K562 (cell line): ENCODE results near the gene EFS. TPM values are rescaled to one million over a fixed set of nuclear protein-coding genes. Genes with fewer than 3 reads are reported as not detected.

Experiments used
- ATAC-seq: fragments of 200-7000 bp; cut with Tn5 transposase; 3 replicates; pipeline ENCODE4 v1.9.1; 2020; ENCODE audit warnings: moderate library complexity
- BruUV-seq: library from RNA; stranded (reverse); fragments of 400-500 nt; replicated peaks from 2 replicates; lab custom pipeline; 2021; lab: Mats Ljungman, UMichigan
- CTCF ChIA-PET: fragments of 300-600 bp; formaldehyde crosslinking; extraction: SDS; loops from one replicate; lab custom pipeline; 2021; ENCODE audit warnings: low intra/inter-chr PET ratio; lab: Yijun Ruan, JAX
- POLR2A ChIA-PET: fragments of 300-600, 350-650 bp; sonication (Branson Sonifier 250); formaldehyde crosslinking; extraction: SDS; loops from one replicate; lab custom pipeline; 2021; ENCODE audit warnings: antibody characterized with exemption, inconsistent platforms; lab: Yijun Ruan, JAX
- DNase-seq, 4 experiments: peaks; one replicate each; pipeline versions ENCODE4 v3.0.0 to v3.0.0-alpha.2; 2011 to 2018; ENCODE audit warnings: low spot score in 3 of 4, mixed read lengths in 3 of 4; ENCODE audit errors: extremely low read depth in 1 of 4
- FAIRE-seq: peaks from 2 replicates; lab custom pipeline; 2011; peaks lifted over from hg19 to GRCh38; lab: Jason Lieb, UNC
- H2AFZ ChIP-seq: 2 replicates; pipeline ENCODE4 v1.6.0; 2011; ENCODE audit warnings: low read depth, low read length, control low read depth, inconsistent platforms
- H3K27ac ChIP-seq: fragments of 200-600 bp; 3 replicates; pipeline ENCODE4 v1.8.0; 2011; ENCODE audit warnings: low read depth, mild to moderate bottlenecking, control low read depth, inconsistent platforms, low read length, moderate library complexity, mixed read lengths; ENCODE audit errors: extremely low read depth
- H3K27me3 ChIP-seq, 2 experiments: fragments of 300-600 bp in 1 of 2; 2 replicates in 1 of 2; 3 replicates in 1 of 2; pipeline versions ENCODE4 v1.6.0 to v1.8.0; 2011; ENCODE audit warnings: inconsistent platforms in 2 of 2, low read length in 2 of 2, mild to moderate bottlenecking in 1 of 2, mixed read lengths in 1 of 2, moderate library complexity in 1 of 2; ENCODE audit not compliant: control insufficient read depth in 2 of 2, insufficient read depth in 2 of 2
- H3K36me3 ChIP-seq: fragments of 300-600 bp; 3 replicates; pipeline ENCODE4 v1.8.0; 2011; ENCODE audit warnings: mild to moderate bottlenecking, low read length, inconsistent platforms; ENCODE audit not compliant: control insufficient read depth, insufficient read depth
- H3K4me1 ChIP-seq, 2 experiments: fragments of 200-600 bp in 1 of 2; replicated peaks in 1 of 2; 2 replicates in 1 of 2; 3 replicates in 1 of 2; pipeline versions ENCODE4 v1.5.1 to v1.8.0; 2011; ENCODE audit warnings: inconsistent platforms in 2 of 2, low read length in 2 of 2, mild to moderate bottlenecking in 1 of 2, mixed read lengths in 1 of 2, moderate library complexity in 1 of 2; ENCODE audit not compliant: control insufficient read depth in 2 of 2, insufficient read depth in 2 of 2
- H3K4me2 ChIP-seq: 2 replicates; pipeline ENCODE4 v1.6.1; 2011; ENCODE audit warnings: low read length, control low read depth, inconsistent platforms, mixed read lengths; ENCODE audit not compliant: insufficient read depth
- H3K4me3 ChIP-seq: fragments of 200-600 bp; sonication (generic), shearing (Covaris generic); 2 replicates; pipeline ENCODE4 v1.5.1; 2016; ENCODE audit warnings: control low read depth, inconsistent platforms
- H3K79me2 ChIP-seq: fragments of 200-600 bp; 3 replicates; pipeline ENCODE4 v1.8.0; 2011; ENCODE audit warnings: low read length, inconsistent platforms; ENCODE audit not compliant: control insufficient read depth, insufficient read depth
- H3K9ac ChIP-seq, 2 experiments: 2 replicates each; pipeline versions ENCODE4 v1.6.0 to v1.6.1; 2011; ENCODE audit warnings: low read depth in 2 of 2, low read length in 2 of 2, control low read depth in 1 of 2, inconsistent platforms in 1 of 2, mild to moderate bottlenecking in 1 of 2, mixed read lengths in 1 of 2; ENCODE audit not compliant: insufficient read depth in 1 of 2
- H3K9me1 ChIP-seq: one replicate; pipeline ENCODE4 v1.6.0; 2011; ENCODE audit warnings: inconsistent platforms, mild to moderate bottlenecking, low read length, moderate library complexity; ENCODE audit not compliant: control insufficient read depth, insufficient read depth
- H3K9me3 ChIP-seq: replicated peaks from 2 replicates; pipeline ENCODE4 v1.5.1; 2011; ENCODE audit warnings: low read depth, low read length, inconsistent platforms; ENCODE audit not compliant: control insufficient read depth, insufficient read depth
- H4K20me1 ChIP-seq: replicated peaks from 2 replicates; pipeline ENCODE4 v1.6.1; 2011; ENCODE audit warnings: low read length, inconsistent platforms, mixed read lengths; ENCODE audit not compliant: control insufficient read depth, insufficient read depth
- SMARCA4 ChIP-seq: fragments of 450-650 bp; IDR thresholded peaks from 2 replicates; pipeline ENCODE4 v1.6.1; 2016
- TFAM ChIP-seq: fragments of 250-450 bp; sonication (Bioruptor Pico); conservative IDR thresholded peaks from 2 replicates; pipeline ENCODE4 v1.5.0; 2021; ENCODE audit warnings: mild to moderate bottlenecking, moderate library complexity
- UBTF ChIP-seq, 2 experiments: IDR thresholded peaks; 2 replicates each; pipeline ENCODE4 v1.6.1; 2012; ENCODE audit warnings: improper control_type of control experiment in 2 of 2, low read depth in 2 of 2, low read length in 2 of 2, borderline replicate concordance in 1 of 2
- XRCC3 ChIP-seq: fragments of 450-650 bp; IDR thresholded peaks from 2 replicates; pipeline ENCODE4 v1.6.1; 2017; ENCODE audit warnings: mild to moderate bottlenecking, moderate library complexity
- WGBS: fragments of 100-300 bp; shearing (Covaris generic); methylation state at CpG from one replicate; pipeline ENCODE4 v1.1.6; 2016; ENCODE audit warnings: low coverage, mixed read lengths; ENCODE audit not compliant: insufficient coverage; ENCODE audit errors: missing lambda C conversion rate; 5-methylcytosine and 5-hydroxymethylcytosine counted together
- in situ Hi-C: fragments of 300-500 bp; cut with MboI; formaldehyde crosslinking; loops from 4 replicates; pipeline ENCODE4 v1.15.0; 2018; ENCODE audit warnings: inconsistent platforms, mixed read lengths
- intact Hi-C: fragments of 100-400 bp; cut with micrococcal nuclease; formaldehyde crosslinking; loops from 2 replicates; pipeline ENCODE4 v1.14.2; 2022
- polyA plus RNA-seq, 8 experiments: library from polyadenylated mRNA; depleted of rRNA in 4 of 8; stranded (reverse) in 5 of 8; unstranded in 3 of 8; fragments of >200 nt; fragmentation: Nextera tagmentation in 2 of 8; fragmentation: Illumina TruSeq in 1 of 8; extraction: Ambion mirVana in 2 of 8; extraction: Trizol in 1 of 8; gene quantifications; 2 replicates each; pipeline versions ENCODE4 v1.2.1 to v1.2.3, GENCODE V29; 2011 to 2014; ENCODE audit warnings: inconsistent platforms in 1 of 8, missing spikeins in 1 of 8
- total RNA-seq, 7 experiments: library from RNA; depleted of rRNA in 6 of 7; stranded (reverse); fragments of >200 nt in 6 of 7; fragmentation: Illumina TruSeq in 2 of 7; extraction: Trizol in 2 of 7; gene quantifications; 2 replicates each; pipeline versions ENCODE4 v1.2.1 to v1.2.3, GENCODE V29; 2011 to 2021; ENCODE audit warnings: low replicate concordance in 1 of 7
- TF ChIP-seq, protein P1 (sequence below): fragments of 250-450 bp; sonication (Bioruptor Pico); IDR thresholded peaks from 2 replicates; pipeline ENCODE4 v1.4.0; 2020; ENCODE audit warnings: borderline replicate concordance

The EFS gene
- total and polyA plus RNA-seq, 9 of the 15 experiments (the other 6 are each of a cell fraction or from before 2014, with no cell fraction given): 0.01 to 0.03 TPM; not detected in 7

DNA sequence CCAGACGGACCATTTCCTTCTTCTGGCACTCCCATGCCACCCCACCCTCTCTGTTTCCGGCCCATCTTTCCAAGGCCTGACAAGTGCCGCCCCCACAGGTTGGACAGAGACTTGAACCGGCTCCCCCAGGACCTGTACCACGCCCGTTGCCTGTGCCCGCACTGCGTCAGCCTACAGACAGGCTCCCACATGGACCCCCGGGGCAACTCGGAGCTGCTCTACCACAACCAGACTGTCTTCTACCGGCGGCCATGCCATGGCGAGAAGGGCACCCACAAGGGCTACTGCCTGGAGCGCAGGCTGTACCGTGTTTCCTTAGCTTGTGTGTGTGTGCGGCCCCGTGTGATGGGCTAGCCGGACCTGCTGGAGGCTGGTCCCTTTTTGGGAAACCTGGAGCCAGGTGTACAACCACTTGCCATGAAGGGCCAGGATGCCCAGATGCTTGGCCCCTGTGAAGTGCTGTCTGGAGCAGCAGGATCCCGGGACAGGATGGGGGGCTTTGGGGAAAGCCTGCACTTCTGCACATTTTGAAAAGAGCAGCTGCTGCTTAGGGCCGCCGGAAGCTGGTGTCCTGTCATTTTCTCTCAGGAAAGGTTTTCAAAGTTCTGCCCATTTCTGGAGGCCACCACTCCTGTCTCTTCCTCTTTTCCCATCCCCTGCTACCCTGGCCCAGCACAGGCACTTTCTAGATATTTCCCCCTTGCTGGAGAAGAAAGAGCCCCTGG, 10.7 kb upstream of the EFS start:
- Histone ChIP-seq H3K79me2 (no peaks in the 10 kb centered on the region), H3K4me3 (no peak overlapping the region), H3K9me1 (no peaks in the 10 kb centered on the region), H3K9me3 (no peaks in the 10 kb centered on the region), H3K27me3 (peaks cover 2 to 49% of the 10 kb centered on the region in 2 experiments; a peak in 3 of 5 replicates), H3K4me2 (no peak overlapping the region), H3K9ac (no peak overlapping the region), H3K4me1 (peaks cover 0 to 14% of the 10 kb centered on the region in 2 experiments; a peak in 2 of 5 replicates), H3K27ac (no peak overlapping the region), H3K36me3 (no peaks in the 10 kb centered on the region), H4K20me1 (no peaks in the 10 kb centered on the region; the same call in 1 of the 2 replicates), H2AFZ (peak overlapping the region; percentile 24; the same call in 1 of the 2 replicates)
- in situ Hi-C loops (no loop called here), intact Hi-C loops (no loop called here)
- no TSS peak for BruUV-seq
- no peak for TF ChIP-seq TFAM (CRISPR knock-in tag)
- no peak for TF ChIP-seq SMARCA4
- no peak for TF ChIP-seq XRCC3
- no peak for TF ChIP-seq UBTF (IDR thresholded peaks at IDR 0.05; ENCODE audit: borderline replicate concordance in 1 of 2, low read depth in 2 of 2, low read length in 2 of 2)
- TF ChIP-seq, protein P1, sequence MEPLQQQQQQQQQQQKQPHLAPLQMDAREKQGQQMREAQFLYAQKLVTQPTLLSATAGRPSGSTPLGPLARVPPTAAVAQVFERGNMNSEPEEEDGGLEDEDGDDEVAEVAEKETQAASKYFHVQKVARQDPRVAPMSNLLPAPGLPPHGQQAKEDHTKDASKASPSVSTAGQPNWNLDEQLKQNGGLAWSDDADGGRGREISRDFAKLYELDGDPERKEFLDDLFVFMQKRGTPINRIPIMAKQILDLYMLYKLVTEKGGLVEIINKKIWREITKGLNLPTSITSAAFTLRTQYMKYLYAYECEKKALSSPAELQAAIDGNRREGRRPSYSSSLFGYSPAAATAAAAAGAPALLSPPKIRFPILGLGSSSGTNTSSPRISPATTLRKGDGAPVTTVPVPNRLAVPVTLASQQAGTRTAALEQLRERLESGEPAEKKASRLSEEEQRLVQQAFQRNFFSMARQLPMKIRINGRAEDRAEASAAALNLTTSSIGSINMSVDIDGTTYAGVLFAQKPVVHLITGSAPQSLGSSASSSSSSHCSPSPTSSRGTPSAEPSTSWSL (CRISPR knock-in tag): no peak
- 27% methylated on average over 10 of the region's 21 CpGs for WGBS
- peak in 2 of 4 experiments; percentile 7 to 19 for DNase-seq
- ATAC-seq: peak; percentile 58; the same call in 2 of the 3 replicates
- ChIA-PET CTCF (interaction anchor here (0.9 kb wide), 1 partner anchor 255 kb away, joined by 3 read pairs; no protein-coding TSS in a partner anchor), POLR2A (interaction anchor here (1.3 kb wide), 1 partner anchor 10 kb away, joined by 5 read pairs; no protein-coding TSS in a partner anchor)
- FAIRE-seq: no peak
